B cell (primary cell): ENCODE results near the gene TMEM209.

ENCODE experiments used
- CTCF ChIP-seq: fragments of 200-600 bp; IDR thresholded peaks from one replicate; pipeline ENCODE4 v1.8.0; 2022; ENCODE audit warnings: antibody characterized with exemption, mild to moderate bottlenecking
- EZH2 ChIP-seq: IDR thresholded peaks from 2 replicates; pipeline ENCODE4 v1.6.1; 2012; ENCODE audit warnings: borderline replicate concordance, low read depth, mild to moderate bottlenecking, moderate library complexity, low read length; ENCODE audit not compliant: insufficient read depth, poor library complexity, severe bottlenecking

GRCh38 chr7:130146693-130147405 is 58.4 kb downstream of the TMEM209 start:
- TF ChIP-seq CTCF, result no peak
- no peak for TF ChIP-seq EZH2
